Colonic mucosa (tissue), 4 donors: Measurements from ENCODE around the gene ARID3B. TPM values are rescaled to one million over a fixed set of nuclear protein-coding genes. Genes with fewer than 3 reads are reported as not detected.

Experiments used
- DNase-seq: peaks from one replicate; pipeline ENCODE4 v3.0.0-alpha.2; 2020
- H3K27ac ChIP-seq: fragments of 200-600 bp; one replicate; pipeline ENCODE4 v1.8.0; 2021
- H3K27me3 ChIP-seq: fragments of 200-600 bp; one replicate; pipeline ENCODE4 v1.8.0; 2021
- H3K36me3 ChIP-seq: fragments of 200-600 bp; one replicate; pipeline ENCODE4 v1.8.0; 2021
- H3K4me1 ChIP-seq: fragments of 200-600 bp; one replicate; pipeline ENCODE4 v1.8.0; 2021; ENCODE audit warnings: mild to moderate bottlenecking
- H3K4me3 ChIP-seq: fragments of 200-600 bp; one replicate; pipeline ENCODE4 v1.8.0; 2021
- H3K9ac ChIP-seq, 2 donors: one replicate each; pipeline ENCODE4 v1.7.0; 2013; ENCODE audit warnings: control low read depth in 2 of 2, low read depth in 2 of 2, low read length in 2 of 2
- H3K9me3 ChIP-seq: fragments of 200-600 bp; one replicate; pipeline ENCODE4 v1.8.0; 2021
- intact Hi-C: fragments of 100-400 bp; cut with DNase I; formaldehyde crosslinking; loops from one replicate; pipeline ENCODE4 v1.14.1; 2022
- total RNA-seq, 2 donors: library from RNA; stranded (reverse); fragmentation: NEBNext Ultra II Directional in 1 of 2; extraction: Animal tissue kit (Norgen Biotek cat#: 25700) in 1 of 2; gene quantifications; one replicate each; pipeline ENCODE4 v1.2.1, GENCODE V29; 2021
- TF ChIP-seq, protein P1 (sequence below): fragments of 200-600 bp; IDR thresholded peaks from one replicate; pipeline ENCODE4 v1.8.0; 2022; ENCODE audit warnings: antibody characterized with exemption, mild to moderate bottlenecking
- donor health status: healthy.
- donor health status: DM: no; HTN: no; CAD: no.
- donor health status: DM: no; HTN: no; CAD: no.

The ARID3B gene
- total RNA-seq, 2 donors from 2014 or later = 8.8 to 9.5 TPM

DNA sequence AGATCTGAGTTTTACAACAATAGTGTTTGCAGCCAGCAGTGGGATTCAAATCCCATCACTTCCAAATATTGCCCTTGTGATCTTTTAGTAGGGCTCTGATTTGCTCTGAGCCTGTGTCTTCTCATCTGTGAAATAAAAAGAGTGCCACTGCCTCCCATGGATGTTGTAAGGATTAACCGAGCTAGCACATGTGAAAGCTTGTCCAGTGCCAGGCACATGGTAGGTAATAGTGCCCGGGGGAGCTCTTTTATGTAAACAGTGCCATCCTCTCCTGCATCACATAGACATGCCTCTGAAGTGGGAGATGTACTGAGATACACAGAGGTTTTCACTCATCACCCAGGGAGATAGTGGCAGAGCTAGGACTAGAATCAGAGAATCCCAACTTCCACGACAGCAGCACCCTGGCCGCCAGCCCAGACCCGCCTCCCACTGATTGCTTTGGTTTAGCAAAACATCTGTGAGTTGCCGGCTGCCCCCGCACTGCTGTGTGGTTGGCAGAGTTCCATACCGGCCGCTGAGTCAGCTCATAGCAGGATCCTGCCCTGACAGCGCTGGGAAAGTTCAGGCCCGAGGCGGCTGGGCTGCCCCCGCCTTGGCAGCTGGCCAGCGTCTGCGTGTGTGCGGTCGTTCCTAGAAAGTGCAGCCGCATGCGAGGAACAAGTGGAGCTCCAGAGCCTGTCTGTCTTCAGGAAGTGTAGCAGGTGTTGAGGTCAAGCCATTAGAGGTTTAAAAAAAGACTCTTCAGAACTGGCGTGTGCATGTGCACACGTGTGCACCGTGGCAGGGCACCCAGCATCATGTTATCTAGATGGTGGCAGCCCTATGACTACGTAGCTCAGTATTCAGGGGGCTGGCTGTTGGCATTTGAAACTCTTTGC, 5.0 kb downstream of the ARID3B start:
- Histone ChIP-seq H3K4me3 (no peak overlapping the region), H3K4me1 (peaks cover 16% of the 10 kb centered on the region), H3K9me3 (no peaks in the 10 kb centered on the region), H3K27ac (no peak overlapping the region), H3K27me3 (no peaks in the 10 kb centered on the region), H3K36me3 (no peaks in the 10 kb centered on the region), H3K9ac (peak overlapping the region in 1 of 2 donors; percentile 1)
- TF ChIP-seq, protein P1, sequence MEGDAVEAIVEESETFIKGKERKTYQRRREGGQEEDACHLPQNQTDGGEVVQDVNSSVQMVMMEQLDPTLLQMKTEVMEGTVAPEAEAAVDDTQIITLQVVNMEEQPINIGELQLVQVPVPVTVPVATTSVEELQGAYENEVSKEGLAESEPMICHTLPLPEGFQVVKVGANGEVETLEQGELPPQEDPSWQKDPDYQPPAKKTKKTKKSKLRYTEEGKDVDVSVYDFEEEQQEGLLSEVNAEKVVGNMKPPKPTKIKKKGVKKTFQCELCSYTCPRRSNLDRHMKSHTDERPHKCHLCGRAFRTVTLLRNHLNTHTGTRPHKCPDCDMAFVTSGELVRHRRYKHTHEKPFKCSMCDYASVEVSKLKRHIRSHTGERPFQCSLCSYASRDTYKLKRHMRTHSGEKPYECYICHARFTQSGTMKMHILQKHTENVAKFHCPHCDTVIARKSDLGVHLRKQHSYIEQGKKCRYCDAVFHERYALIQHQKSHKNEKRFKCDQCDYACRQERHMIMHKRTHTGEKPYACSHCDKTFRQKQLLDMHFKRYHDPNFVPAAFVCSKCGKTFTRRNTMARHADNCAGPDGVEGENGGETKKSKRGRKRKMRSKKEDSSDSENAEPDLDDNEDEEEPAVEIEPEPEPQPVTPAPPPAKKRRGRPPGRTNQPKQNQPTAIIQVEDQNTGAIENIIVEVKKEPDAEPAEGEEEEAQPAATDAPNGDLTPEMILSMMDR = no peak
- intact Hi-C loops = loop anchor here (10.0 kb wide), 1 partner anchor 81 kb away; the partner anchor contains the start of gene UBL7
- peak; percentile 97 for DNase-seq

DNA sequence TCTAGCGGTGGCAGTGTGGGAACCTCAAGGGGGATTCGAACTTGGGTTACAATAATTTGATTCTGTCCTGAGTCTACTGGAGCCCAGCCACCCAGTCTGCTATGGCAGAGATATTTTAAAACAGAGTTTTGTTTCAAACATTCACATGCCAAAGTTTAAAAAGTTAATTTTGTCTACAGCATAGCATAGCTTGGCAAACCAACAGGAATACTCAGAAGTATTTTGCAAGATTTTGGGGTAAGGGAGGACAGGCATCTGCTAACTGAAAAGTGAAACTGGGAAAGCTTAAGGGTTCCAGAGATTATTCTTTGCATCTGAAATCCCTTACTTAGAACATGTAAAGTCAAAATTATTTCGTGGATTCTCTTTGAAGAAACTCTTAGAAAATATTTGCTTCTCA, 6.6 kb downstream of the ARID3B start:
- DNase-seq = no peak
- no peak overlapping the region for H3K4me3 ChIP-seq
- intact Hi-C loops = loop anchor here (10.0 kb wide), 1 partner anchor 83 kb away; the partner anchor contains the start of gene UBL7
- no peak overlapping the region for H3K9ac ChIP-seq
- no peaks in the 10 kb centered on the region for H3K27me3 ChIP-seq
- TF ChIP-seq, protein P1 = no peak
- H3K9me3 ChIP-seq = no peaks in the 10 kb centered on the region
- H3K36me3 ChIP-seq = no peaks in the 10 kb centered on the region
- H3K27ac ChIP-seq = no peak overlapping the region
- peaks cover 11% of the 10 kb centered on the region for H3K4me1 ChIP-seq

DNA sequence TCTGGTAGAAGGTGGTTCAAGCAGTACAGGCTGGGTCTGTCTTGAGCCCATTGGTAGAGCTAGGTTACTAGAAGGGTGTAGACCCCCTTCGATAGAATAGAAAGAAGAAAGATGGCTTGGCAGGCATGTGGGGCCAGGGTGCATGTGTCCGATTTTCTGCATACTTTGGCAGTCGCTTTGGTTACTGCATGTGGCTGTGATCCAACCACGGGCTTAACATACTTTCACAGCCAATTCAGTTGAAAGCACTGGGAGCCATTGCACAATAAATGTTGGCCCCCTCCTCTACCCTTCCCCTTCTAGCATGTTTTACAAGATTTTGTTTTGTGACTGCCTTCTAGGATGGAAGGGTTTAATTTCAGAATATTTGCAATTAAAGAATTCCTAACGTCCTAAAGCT, 7.2 kb downstream of the ARID3B start:
- no peaks in the 10 kb centered on the region for H3K27me3 ChIP-seq
- no peak for DNase-seq
- H3K4me3 ChIP-seq = no peak overlapping the region
- peaks cover 11% of the 10 kb centered on the region for H3K4me1 ChIP-seq
- TF ChIP-seq, protein P1 = no peak
- no peaks in the 10 kb centered on the region for H3K36me3 ChIP-seq
- no peaks in the 10 kb centered on the region for H3K9me3 ChIP-seq
- intact Hi-C loops = loop anchor here (10.0 kb wide), 1 partner anchor 83 kb away; the partner anchor contains the start of gene UBL7
- H3K9ac ChIP-seq = no peak overlapping the region
- no peak overlapping the region for H3K27ac ChIP-seq

DNA sequence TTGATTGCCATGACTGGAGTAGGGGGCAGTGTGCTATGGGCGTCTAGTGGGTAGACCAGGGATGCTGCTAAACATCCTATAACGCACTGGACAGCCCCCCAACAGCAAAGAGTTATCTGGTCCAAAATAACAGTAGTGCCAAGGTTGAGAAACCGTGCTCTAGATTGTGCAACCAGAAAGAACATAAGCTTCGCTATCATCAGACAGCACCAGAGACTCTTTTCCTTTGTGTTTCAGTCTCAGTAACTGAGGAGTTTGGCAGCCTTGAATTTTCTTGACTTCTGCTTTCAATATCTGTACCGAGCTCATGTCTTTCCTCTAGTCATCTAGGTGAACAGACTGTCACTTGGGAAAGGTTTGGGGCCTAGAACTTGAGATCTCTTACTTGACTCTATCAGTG, 8.8 kb downstream of the ARID3B start:
- Histone ChIP-seq H3K27me3 (no peaks in the 10 kb centered on the region), H3K27ac (no peak overlapping the region), H3K4me1 (peaks cover 11% of the 10 kb centered on the region), H3K4me3 (no peak overlapping the region), H3K9ac (no peak overlapping the region), H3K9me3 (no peaks in the 10 kb centered on the region), H3K36me3 (no peaks in the 10 kb centered on the region)
- intact Hi-C loops = loop anchor here (10.0 kb wide), 1 partner anchor 85 kb away; the partner anchor contains the start of gene UBL7
- TF ChIP-seq, protein P1 = no peak
- DNase-seq = no peak

DNA sequence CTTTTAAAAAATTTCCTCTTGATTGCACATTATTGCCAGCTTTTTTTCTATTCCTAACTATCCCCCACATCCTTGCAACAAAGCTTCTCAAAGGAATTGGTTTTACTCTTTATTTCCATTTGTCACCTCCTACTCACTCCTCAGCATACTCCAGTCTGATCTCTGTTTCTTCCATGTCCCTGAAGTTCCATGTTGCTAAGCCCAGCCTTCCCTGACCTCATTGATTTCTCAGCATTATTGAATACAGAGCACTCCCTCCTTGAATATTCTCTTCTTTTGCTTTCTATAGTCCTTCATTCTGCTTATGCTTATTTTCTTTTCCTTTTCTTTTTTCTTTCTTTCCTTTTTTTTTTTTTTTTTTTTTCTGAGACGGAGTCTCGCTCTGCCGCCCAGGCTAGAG, 10.7 kb downstream of the ARID3B start:
- intact Hi-C loops = no loop called here
- TF ChIP-seq, protein P1 = no peak

More for the DNA sequence above, 10.7 kb downstream of the ARID3B start:
- DNase-seq = no peak
- H3K9me3 ChIP-seq = no peaks in the 10 kb centered on the region
- no peak overlapping the region for H3K9ac ChIP-seq
- H3K36me3 ChIP-seq = no peaks in the 10 kb centered on the region
- H3K4me1 ChIP-seq = peaks cover under 1% of the 10 kb centered on the region
- no peak overlapping the region for H3K27ac ChIP-seq
- H3K27me3 ChIP-seq = no peaks in the 10 kb centered on the region
- H3K4me3 ChIP-seq = no peak overlapping the region
